SK-N-SH (cell line): ENCODE measurements around the gene ACAP2. TPM values are rescaled to one million over a fixed set of nuclear protein-coding genes. Genes with fewer than 3 reads are reported as not detected.
A peak's percentile ranks its signal among the peaks of the same experiment; 100 is the strongest.

Experiments
- CTCF ChIA-PET: fragments of 300-600, 350-600 bp; formaldehyde crosslinking; extraction: SDS; loops from one replicate; lab custom pipeline; 2021; lab: Yijun Ruan, JAX
- POLR2A ChIA-PET: fragments of 350-600 bp; sonication (Branson Sonifier 250); formaldehyde crosslinking; extraction: SDS; loops from one replicate; lab custom pipeline; 2020; ENCODE audit warnings: antibody characterized with exemption, inconsistent platforms; lab: Yijun Ruan, JAX
- DNase-seq: peaks from one replicate; pipeline ENCODE4 v3.0.0; 2012
- H2AFZ ChIP-seq: fragments of 200-600 bp; sonication (generic); 2 replicates; pipeline ENCODE4 v1.8.1; 2016; ENCODE audit warnings: antibody characterized with exemption, mild to moderate bottlenecking, low read depth
- H3F3A ChIP-seq: fragments of 200-600 bp; sonication (generic); replicated peaks from 2 replicates; pipeline ENCODE3; 2016; ENCODE audit warnings: antibody characterized with exemption, mild to moderate bottlenecking; ENCODE audit not compliant: insufficient read depth
- H3K27ac ChIP-seq, 2 experiments: fragments of 200-500 bp in 1 of 2; fragments of 200-600 bp in 1 of 2; sonication (Bioruptor generic) in 1 of 2; sonication (generic), shearing (Covaris generic) in 1 of 2; 2 replicates each; pipeline versions ENCODE4 v1.5.1 to v1.6.1; 2014 to 2016; ENCODE audit warnings: low read depth in 2 of 2, inconsistent platforms in 1 of 2, low read length in 1 of 2, mild to moderate bottlenecking in 1 of 2, mixed read lengths in 1 of 2
- H3K27me3 ChIP-seq: fragments of 200-600 bp; sonication (generic), shearing (Covaris generic); 2 replicates; pipeline ENCODE4 v1.6.1; 2016; ENCODE audit warnings: mixed run types; ENCODE audit not compliant: insufficient read depth
- H3K36me3 ChIP-seq, 2 experiments: fragments of 200-500 bp in 1 of 2; fragments of 200-600 bp in 1 of 2; sonication (Bioruptor generic) in 1 of 2; sonication (generic) in 1 of 2; replicated peaks in 1 of 2; 2 replicates each; pipeline versions ENCODE3 to v1.5.1; 2014 to 2016; ENCODE audit warnings: low read length in 1 of 2, mild to moderate bottlenecking in 1 of 2; ENCODE audit not compliant: insufficient read depth in 2 of 2, control insufficient read depth in 1 of 2
- H3K4me1 ChIP-seq, 2 experiments: fragments of 200-500 bp in 1 of 2; fragments of 200-600 bp in 1 of 2; sonication (Bioruptor generic) in 1 of 2; sonication (generic), shearing (Covaris generic) in 1 of 2; 2 replicates each; pipeline versions ENCODE4 v1.5.1 to v1.6.1; 2014 to 2016; ENCODE audit warnings: low read depth in 1 of 2, low read length in 1 of 2, mixed run types in 1 of 2; ENCODE audit not compliant: insufficient read depth in 2 of 2, control insufficient read depth in 1 of 2
- H3K4me2 ChIP-seq: fragments of 200-600 bp; sonication (generic), shearing (Covaris generic); 2 replicates; pipeline ENCODE4 v1.6.1; 2017; ENCODE audit warnings: mixed run types
- H3K4me3 ChIP-seq, 2 experiments: fragments of 200-500 bp in 1 of 2; fragments of 200-600 bp in 1 of 2; sonication (Bioruptor generic) in 1 of 2; sonication (generic), shearing (Covaris generic) in 1 of 2; 2 replicates each; pipeline versions ENCODE4 v1.5.1 to v1.8.1; 2014 to 2016; ENCODE audit warnings: low read depth in 2 of 2, inconsistent platforms in 1 of 2, low read length in 1 of 2, mild to moderate bottlenecking in 1 of 2, mixed read lengths in 1 of 2, moderate library complexity in 1 of 2
- H3K79me2 ChIP-seq: fragments of 200-600 bp; sonication (generic); 2 replicates; pipeline ENCODE4 v1.8.1; 2017; ENCODE audit warnings: mild to moderate bottlenecking; ENCODE audit not compliant: insufficient read depth
- H3K9ac ChIP-seq: fragments of 200-600 bp; sonication (generic); 2 replicates; pipeline ENCODE4 v1.6.1; 2017; ENCODE audit warnings: mixed run types
- H3K9me2 ChIP-seq: fragments of 200-600 bp; sonication (generic); 2 replicates; pipeline ENCODE4 v1.6.1; 2017; ENCODE audit warnings: mixed run types
- H3K9me3 ChIP-seq: fragments of 200-600 bp; sonication (generic); 2 replicates; pipeline ENCODE4 v1.6.1; 2017; ENCODE audit warnings: mixed run types, mild to moderate bottlenecking, moderate library complexity
- H4K20me1 ChIP-seq: fragments of 200-600 bp; sonication (generic); 2 replicates; pipeline ENCODE4 v1.6.1; 2017; ENCODE audit warnings: mild to moderate bottlenecking, mixed run types; ENCODE audit not compliant: insufficient read depth
- CTCF ChIP-seq: fragments of 200-600 bp; sonication (generic); IDR thresholded peaks from 2 replicates; pipeline ENCODE4 v1.6.1; 2017; ENCODE audit warnings: antibody characterized with exemption, mild to moderate bottlenecking, moderate library complexity
- EP300 ChIP-seq, 2 experiments: IDR thresholded peaks; 2 replicates each; pipeline versions ENCODE4 v1.4.0 to v1.6.1; 2012; ENCODE audit warnings: borderline replicate concordance in 1 of 2, low read depth in 1 of 2, low read length in 1 of 2
- EZH2phosphoT487 ChIP-seq: fragments of 200-600 bp; sonication (generic); IDR thresholded peaks from 2 replicates; pipeline ENCODE4 v1.6.1; 2017; ENCODE audit warnings: low read depth, mixed run types, mild to moderate bottlenecking, antibody characterized with exemption, moderate library complexity, borderline replicate concordance
- FOSL2 ChIP-seq: IDR thresholded peaks from 2 replicates; pipeline ENCODE4 v1.4.0; 2012; ENCODE audit warnings: low read depth, mild to moderate bottlenecking, moderate library complexity, borderline replicate concordance
- FOXJ3 ChIP-seq: sonication (generic); formaldehyde crosslinking; IDR thresholded peaks from 2 replicates; pipeline ENCODE4 v1.5.1; 2020; ENCODE audit warnings: mild to moderate bottlenecking, missing genetic modification reagents
- GATA2 ChIP-seq: sonication (generic); formaldehyde crosslinking; IDR thresholded peaks from 2 replicates; pipeline ENCODE4 v1.5.0; 2020; ENCODE audit warnings: mild to moderate bottlenecking, missing genetic modification reagents
- MEF2A ChIP-seq: IDR thresholded peaks from 2 replicates; pipeline ENCODE4 v1.4.0; 2012; ENCODE audit warnings: low read depth, borderline replicate concordance
- NFIC ChIP-seq: IDR thresholded peaks from 2 replicates; pipeline ENCODE4 v1.4.0; 2012; ENCODE audit warnings: borderline replicate concordance
- PBX3 ChIP-seq: IDR thresholded peaks from 2 replicates; pipeline ENCODE4; 2012
- RAD21 ChIP-seq: IDR thresholded peaks from 2 replicates; pipeline ENCODE4 v1.6.1; 2012; ENCODE audit warnings: mild to moderate bottlenecking, low read length
- RFX5 ChIP-seq: IDR thresholded peaks from 2 replicates; pipeline ENCODE4 v1.6.1; 2012; ENCODE audit warnings: mild to moderate bottlenecking, improper control_type of control experiment, low read length
- SIN3A ChIP-seq: IDR thresholded peaks from 2 replicates; pipeline ENCODE4 v1.6.1; 2012; ENCODE audit warnings: low read depth, mild to moderate bottlenecking, low read length, moderate library complexity, borderline replicate concordance
- SMC3 ChIP-seq: IDR thresholded peaks from 2 replicates; pipeline ENCODE4 v1.6.1; 2012; ENCODE audit warnings: low read depth, low read length, improper control_type of control experiment
- WGBS: methylation state at CpG from one replicate; pipeline ENCODE4 v1.1.6; 2017; ENCODE audit warnings: low lambda C conversion rate; 5-methylcytosine and 5-hydroxymethylcytosine counted together
- polyA plus RNA-seq, 3 experiments: library from polyadenylated mRNA; depleted of rRNA; stranded (reverse); fragments of >200 nt; gene quantifications; 2 replicates each; pipeline ENCODE4 v1.2.3, GENCODE V29; 2012

ACAP2 gene
- polyA plus RNA-seq, 1 of the 3 experiments (the other 2 are of a cell fraction) = 6.8 TPM

- WGBS = 98% methylated on average over 6 of the region's 9 CpGs
- Histone ChIP-seq H3K79me2 (no peaks in the 10 kb centered on the region), H3K9me2 (no peaks in the 10 kb centered on the region), H3K27me3 (no peaks in the 10 kb centered on the region), H3K36me3 (no peaks in the 10 kb centered on the region), H4K20me1 (no peaks in the 10 kb centered on the region), H3K27ac (no peak overlapping the region), H3K4me2 (no peak overlapping the region), H3K4me3 (no peak overlapping the region), H3K4me1 (peaks cover 2 to 8% of the 10 kb centered on the region in 2 experiments; a peak in 3 of 4 replicates), H3K9ac (no peak overlapping the region), H2AFZ (no peak overlapping the region), H3F3A (peaks cover 7% of the 10 kb centered on the region), H3K9me3 (no peaks in the 10 kb centered on the region)
- no peak for DNase-seq
- TF ChIP-seq SMC3 (peak; percentile 47), MEF2A (no peak), RAD21 (peak; percentile 48), CTCF (peak; percentile 38)
- POLR2A ChIA-PET = no interaction called here
- CTCF ChIA-PET = interaction anchor here (0.6 to 3.9 kb wide), 5 partner anchors 13 to 544 kb away, joined by 3 to 16 read pairs (median 4); partner anchors contain the start of gene XXYLT1
These were observed 215.8 kb downstream of the ACAP2 start for GRCh38 chr3:195226900-195227447.

- H3K4me2 ChIP-seq = no peak overlapping the region
- H3K9me2 ChIP-seq = no peaks in the 10 kb centered on the region
- no peak overlapping the region for H3K4me3 ChIP-seq
- no peak overlapping the region for H3K9ac ChIP-seq
- H3F3A ChIP-seq = peaks cover 7% of the 10 kb centered on the region
- POLR2A ChIA-PET = no interaction called here
- no peaks in the 10 kb centered on the region for H3K79me2 ChIP-seq
- DNase-seq = no peak
- no peak overlapping the region for H3K27ac ChIP-seq
- no peaks in the 10 kb centered on the region for H3K36me3 ChIP-seq
- 98% methylated on average over 6 of the region's 7 CpGs for WGBS
- no peaks in the 10 kb centered on the region for H3K9me3 ChIP-seq
- H2AFZ ChIP-seq = no peak overlapping the region
- no peaks in the 10 kb centered on the region for H4K20me1 ChIP-seq
- no peaks in the 10 kb centered on the region for H3K27me3 ChIP-seq
- CTCF ChIA-PET = interaction anchor here (0.6 to 3.9 kb wide), 5 partner anchors 14 to 544 kb away, joined by 3 to 16 read pairs (median 4); partner anchors contain the start of gene XXYLT1
- peaks cover 7 to 8% of the 10 kb centered on the region in 2 experiments; a peak in 3 of 4 replicates for H3K4me1 ChIP-seq
- no peak for TF ChIP-seq NFIC
These were observed 216.4 kb downstream of the ACAP2 start for GRCh38 chr3:195226445-195226844.

GRCh38 chr3:195224980-195225580 is 217.7 kb downstream of the ACAP2 start:
- no peak overlapping the region for H3K27ac ChIP-seq

More at GRCh38 chr3:195224980-195225580, 217.7 kb downstream of the ACAP2 start:
- H3F3A ChIP-seq = peaks cover 7% of the 10 kb centered on the region
- H3K79me2 ChIP-seq = peaks cover 5% of the 10 kb centered on the region
- DNase-seq = no peak
- ChIA-PET CTCF (interaction anchor here (1.4 kb wide), 1 partner anchor 17 kb away, joined by 6 read pairs; no protein-coding TSS in a partner anchor), POLR2A (no interaction called here)
- peaks cover 8 to 11% of the 10 kb centered on the region in 2 experiments; a peak in 3 of 4 replicates for H3K4me1 ChIP-seq
- H3K4me3 ChIP-seq = no peak overlapping the region
- 80% methylated on average over 1 of the region's 3 CpGs for WGBS
- H3K36me3 ChIP-seq = no peaks in the 10 kb centered on the region
- H3K4me2 ChIP-seq = no peak overlapping the region
- no peaks in the 10 kb centered on the region for H3K9me3 ChIP-seq
- TF ChIP-seq GATA2 (CRISPR knock-in tag) (no peak), CTCF (no peak), SIN3A (no peak), EZH2phosphoT487 (no peak), FOXJ3 (no peak), FOSL2 (no peak), EP300 (IDR thresholded peaks at IDR 0.05; ENCODE audit: borderline replicate concordance in 1 of 2, low read depth in 1 of 2, low read length in 1 of 2) (no peak), RFX5 (no peak), PBX3 (no peak)
- no peaks in the 10 kb centered on the region for H3K27me3 ChIP-seq
- H3K9me2 ChIP-seq = no peaks in the 10 kb centered on the region
- H2AFZ ChIP-seq = no peak overlapping the region
- H3K9ac ChIP-seq = no peak overlapping the region
- no peaks in the 10 kb centered on the region for H4K20me1 ChIP-seq
